LNCaP clone FGC (cell line): ENCODE results near the gene DDA1.
A peak's percentile ranks its signal among the peaks of the same experiment; 100 is the strongest.
"Not testable (repeated sequence)": the region's sequence is repeated elsewhere in the genome, so short reads cannot be mapped to it uniquely, and the experiment has no call there.

Experiments used
- DNase-seq: peaks from one replicate; pipeline ENCODE4 v3.0.0-alpha.2; 2011; ENCODE audit warnings: low read depth
- H3K4me3 ChIP-seq: 2 replicates; pipeline ENCODE4 v1.5.1; 2011; ENCODE audit warnings: mild to moderate bottlenecking, low read depth, low read length, control low read depth
- TF ChIP-seq, protein P1 (sequence below): IDR thresholded peaks from 2 replicates; pipeline ENCODE4 v1.5.1; 2012; ENCODE audit warnings: mild to moderate bottlenecking; ENCODE audit not compliant: control insufficient read depth, insufficient read depth; ENCODE audit errors: extremely low read depth

The DDA1 gene

DNA sequence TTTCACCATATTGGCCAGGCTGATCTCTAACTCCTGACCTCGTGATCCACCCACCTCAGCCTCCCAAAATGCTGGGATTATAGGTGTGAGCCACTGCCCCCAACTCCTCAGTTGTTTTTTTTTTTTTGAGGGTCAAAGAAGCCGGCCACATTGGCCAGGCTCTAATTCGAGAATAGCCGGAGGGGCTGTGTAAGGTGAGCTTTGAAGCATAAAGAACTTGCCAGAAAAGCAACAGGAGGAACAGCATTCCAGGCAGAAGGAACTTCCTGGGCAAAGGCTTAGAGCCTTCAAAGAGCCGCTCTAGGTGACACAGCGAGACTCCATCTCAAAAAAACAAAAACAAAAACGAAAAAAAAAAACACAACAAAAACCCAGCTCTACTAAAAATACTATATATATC, 43.3 kb upstream of the DDA1 start:
- no peak for DNase-seq
- TF ChIP-seq, protein P1, sequence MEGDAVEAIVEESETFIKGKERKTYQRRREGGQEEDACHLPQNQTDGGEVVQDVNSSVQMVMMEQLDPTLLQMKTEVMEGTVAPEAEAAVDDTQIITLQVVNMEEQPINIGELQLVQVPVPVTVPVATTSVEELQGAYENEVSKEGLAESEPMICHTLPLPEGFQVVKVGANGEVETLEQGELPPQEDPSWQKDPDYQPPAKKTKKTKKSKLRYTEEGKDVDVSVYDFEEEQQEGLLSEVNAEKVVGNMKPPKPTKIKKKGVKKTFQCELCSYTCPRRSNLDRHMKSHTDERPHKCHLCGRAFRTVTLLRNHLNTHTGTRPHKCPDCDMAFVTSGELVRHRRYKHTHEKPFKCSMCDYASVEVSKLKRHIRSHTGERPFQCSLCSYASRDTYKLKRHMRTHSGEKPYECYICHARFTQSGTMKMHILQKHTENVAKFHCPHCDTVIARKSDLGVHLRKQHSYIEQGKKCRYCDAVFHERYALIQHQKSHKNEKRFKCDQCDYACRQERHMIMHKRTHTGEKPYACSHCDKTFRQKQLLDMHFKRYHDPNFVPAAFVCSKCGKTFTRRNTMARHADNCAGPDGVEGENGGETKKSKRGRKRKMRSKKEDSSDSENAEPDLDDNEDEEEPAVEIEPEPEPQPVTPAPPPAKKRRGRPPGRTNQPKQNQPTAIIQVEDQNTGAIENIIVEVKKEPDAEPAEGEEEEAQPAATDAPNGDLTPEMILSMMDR = no peak
- no peak overlapping the region for H3K4me3 ChIP-seq

DNA sequence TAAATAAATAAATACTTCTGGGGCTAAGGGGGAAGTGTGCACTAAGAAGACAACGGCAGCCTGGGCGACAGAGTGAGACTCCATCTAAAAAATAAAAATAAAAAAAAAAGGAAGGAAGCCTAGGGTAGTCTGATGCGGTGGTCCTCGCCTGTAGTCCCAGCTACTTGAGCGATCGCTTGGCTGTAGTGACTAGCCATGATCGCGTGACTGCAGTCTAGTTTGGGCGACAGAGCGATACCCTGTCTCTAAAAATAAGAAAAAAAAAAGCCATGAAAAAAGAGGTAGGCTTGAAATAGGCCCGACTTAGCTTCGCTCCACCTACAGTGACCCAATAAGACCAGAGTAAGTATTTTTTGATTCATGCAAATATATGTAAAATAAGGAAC, 42.8 kb upstream of the DDA1 start:
- TF ChIP-seq, protein P1 = no peak
- H3K4me3 ChIP-seq = no peak overlapping the region
- DNase-seq = no peak

DNA sequence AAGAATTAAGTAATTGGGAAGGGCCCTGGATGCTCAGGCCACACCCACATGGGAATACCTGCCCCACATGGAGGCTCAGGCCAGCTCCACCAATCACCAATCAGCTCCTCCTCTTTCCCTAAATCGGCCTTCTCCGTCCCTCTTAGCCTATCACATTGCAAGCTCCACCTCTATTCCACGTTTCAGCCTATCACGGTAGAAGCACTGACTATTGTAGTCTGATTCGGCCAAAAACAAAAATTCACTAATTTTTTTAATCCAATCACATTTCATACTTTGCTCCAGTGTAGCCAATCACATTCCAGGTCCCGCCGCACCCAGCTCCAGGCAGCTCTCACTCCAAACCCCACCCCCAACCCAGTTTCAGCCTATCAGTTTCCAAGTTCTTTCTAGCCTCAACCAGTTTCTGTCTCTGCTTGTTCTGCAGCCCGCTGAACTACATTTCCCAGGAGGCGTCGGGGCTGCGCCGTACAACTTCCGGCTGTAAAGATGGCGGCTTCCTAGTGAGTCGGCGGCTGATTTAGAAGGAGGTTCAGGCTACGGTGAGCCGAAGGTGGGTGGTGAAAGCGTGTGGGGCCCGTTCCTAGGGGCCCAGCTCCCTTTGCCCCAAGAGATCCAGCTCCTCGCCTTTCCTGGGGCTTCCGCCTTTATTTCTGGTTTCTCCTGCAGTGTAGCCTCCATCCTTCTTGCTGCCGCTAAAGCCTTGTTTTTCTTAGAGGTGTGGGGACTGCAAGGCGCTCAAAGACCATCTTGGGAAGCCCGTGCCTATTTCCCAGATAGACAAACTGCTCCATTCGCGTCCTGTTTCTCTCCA, 42.2 kb upstream of the DDA1 start, which contains the start of gene BABAM1:
BABAM1 (plus strand) TSS at position 469 of the 814 bp plus-strand sequence. CDS start 1,364 bp downstream, outside the sequence.
- TF ChIP-seq, protein P1 = no peak

DNA sequence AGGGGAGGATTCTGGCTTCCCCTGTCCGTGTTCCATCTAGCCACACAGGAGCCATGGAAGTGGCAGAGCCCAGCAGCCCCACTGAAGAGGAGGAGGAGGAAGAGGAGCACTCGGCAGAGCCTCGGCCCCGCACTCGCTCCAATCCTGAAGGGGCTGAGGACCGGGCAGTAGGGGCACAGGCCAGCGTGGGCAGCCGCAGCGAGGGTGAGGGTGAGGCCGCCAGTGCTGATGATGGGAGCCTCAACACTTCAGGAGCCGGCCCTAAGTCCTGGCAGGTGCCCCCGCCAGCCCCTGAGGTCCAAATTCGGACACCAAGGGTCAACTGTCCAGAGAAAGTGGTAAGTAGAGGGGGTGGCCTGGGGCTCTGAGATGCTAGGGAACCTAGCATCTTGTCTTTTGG, 40.6 kb upstream of the DDA1 start:
- peak overlapping the region; percentile 99 for H3K4me3 ChIP-seq
- TF ChIP-seq, protein P1 = no peak
- no peak for DNase-seq

More for the DNA sequence above, 42.2 kb upstream of the DDA1 start, which contains the start of gene BABAM1:
- peak within 1 kb of the TSS; percentile 99 for H3K4me3 ChIP-seq
- DNase-seq = peak; percentile 100

DNA sequence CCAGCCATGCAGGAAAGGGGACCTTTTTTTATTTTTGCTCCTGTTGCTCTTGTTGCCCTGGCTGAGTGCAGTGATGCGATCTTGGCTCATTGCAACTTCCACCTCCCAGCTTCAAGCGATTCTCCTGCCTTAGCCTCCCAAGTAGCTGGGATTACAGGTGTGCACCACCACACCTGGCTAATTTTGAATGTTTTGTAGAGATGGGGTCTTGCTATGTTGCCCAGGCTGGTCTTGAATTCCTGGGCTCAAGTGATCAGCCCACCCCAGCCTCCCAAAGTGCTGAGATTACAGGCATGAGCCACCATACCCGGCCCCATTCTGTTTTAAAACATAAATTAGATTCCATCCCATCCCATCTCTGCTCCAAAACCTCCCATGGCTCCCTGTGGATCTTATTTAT, 34.5 kb upstream of the DDA1 start:
- H3K4me3 ChIP-seq, DNase-seq: not testable (repeated sequence)

DNA sequence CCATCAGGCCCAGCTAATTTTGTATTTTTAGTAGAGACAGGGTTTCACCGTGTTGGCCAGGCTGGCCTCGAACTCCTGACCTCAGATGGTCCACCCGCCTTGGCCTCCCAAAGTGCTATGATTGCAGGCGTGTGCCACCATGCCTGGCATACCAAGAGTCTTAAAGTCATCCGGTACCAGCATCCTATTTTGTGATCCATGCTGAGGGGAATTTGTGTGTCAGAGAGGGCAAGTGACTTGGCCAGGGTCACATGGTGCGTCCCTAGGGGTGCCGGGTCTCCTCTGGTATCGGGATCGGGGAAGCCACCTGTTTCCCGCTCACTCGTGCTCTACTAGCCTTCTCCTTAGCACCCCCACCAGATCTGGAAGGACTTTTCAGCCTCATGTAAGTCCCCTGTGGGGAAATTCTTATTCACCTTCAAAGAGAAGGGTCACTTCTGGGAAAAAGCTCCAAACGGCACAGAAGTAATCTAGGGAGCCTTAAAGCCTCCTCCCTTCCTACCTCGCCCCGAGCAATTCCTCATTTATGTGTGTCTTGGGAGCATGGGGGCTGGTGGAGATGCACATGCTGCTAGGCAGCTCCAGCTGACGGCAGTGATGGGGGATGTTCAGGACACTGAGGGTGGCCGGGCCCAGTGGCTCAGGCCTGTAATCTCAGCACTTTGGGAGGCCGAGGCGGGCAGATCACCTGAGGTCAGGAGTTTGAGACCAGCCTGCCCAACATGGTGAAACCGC, 33.8 kb upstream of the DDA1 start:
- H3K4me3 ChIP-seq = no peak overlapping the region
- TF ChIP-seq, protein P1 = no peak
- no peak for DNase-seq

DNA sequence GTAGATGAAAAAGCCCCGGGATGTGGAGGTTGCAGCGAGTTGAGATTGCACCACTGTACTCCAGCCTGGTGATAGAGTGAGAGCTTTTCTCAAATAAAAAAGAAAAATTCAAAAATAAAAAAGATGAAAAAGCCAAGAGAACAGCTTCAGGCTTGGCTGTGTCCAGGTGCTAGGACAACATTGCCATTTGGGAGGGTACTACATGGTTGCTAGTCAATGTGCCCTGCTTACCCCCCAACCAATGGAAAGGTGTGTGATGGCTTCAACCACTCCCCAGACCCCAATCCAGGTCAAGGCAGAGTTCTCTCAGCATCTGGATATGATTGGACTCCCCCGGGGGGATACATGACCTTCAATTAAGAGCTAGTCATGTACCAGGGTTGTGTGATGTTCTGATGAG, 29.9 kb upstream of the DDA1 start:
- no peak overlapping the region for H3K4me3 ChIP-seq
- DNase-seq = no peak
- TF ChIP-seq, protein P1 = no peak
